ENCODE data around the gene LAMC2. TPM values are rescaled to one million over a fixed set of nuclear protein-coding genes. Genes with fewer than 3 reads are reported as not detected.
A peak's percentile ranks its signal among the peaks of the same experiment; 100 is the strongest.

The LAMC2 gene
- polyA plus RNA-seq, 5 donors: 33.0 to 61.1 (median 44.6) TPM

DNA sequence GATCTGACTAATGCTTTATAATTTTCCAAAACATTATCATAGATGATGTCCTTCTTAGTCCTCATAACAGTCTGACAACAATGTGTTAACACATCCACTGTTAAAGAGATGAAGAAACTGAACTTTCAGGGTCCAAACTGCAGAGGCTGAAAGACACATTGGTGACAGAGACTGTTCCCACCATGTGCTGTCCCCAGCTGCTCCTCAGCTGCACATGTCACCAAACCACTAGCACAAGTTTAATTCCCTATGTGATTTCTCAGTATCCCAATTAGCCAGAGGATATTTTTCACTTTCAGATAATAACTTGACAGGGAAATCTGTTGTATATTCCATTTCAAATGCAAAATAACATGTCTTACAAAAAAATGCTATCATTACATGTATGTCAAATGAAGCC lies 24.6 kb downstream of the LAMC2 start:
- DNase-seq: no peak

DNA sequence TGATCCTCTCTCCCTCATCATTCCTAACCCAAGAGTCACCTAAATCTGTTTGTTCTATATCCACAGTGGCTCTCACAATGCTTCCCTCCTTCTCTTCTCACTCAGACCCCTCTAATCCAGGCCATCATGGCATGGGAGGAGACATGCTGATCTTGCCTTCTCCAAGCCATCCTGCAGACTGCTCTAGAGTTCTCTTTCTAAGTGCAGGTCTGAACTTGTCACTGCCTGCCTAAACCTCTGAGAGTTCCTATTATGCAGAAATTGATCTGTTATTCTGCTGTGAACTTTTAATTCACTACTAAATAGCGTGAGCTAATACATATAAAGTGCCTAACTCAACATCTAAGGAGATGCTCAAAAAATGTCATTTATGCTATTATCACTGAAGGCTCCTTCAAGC lies 26.8 kb downstream of the LAMC2 start:
- no peak for DNase-seq

DNA sequence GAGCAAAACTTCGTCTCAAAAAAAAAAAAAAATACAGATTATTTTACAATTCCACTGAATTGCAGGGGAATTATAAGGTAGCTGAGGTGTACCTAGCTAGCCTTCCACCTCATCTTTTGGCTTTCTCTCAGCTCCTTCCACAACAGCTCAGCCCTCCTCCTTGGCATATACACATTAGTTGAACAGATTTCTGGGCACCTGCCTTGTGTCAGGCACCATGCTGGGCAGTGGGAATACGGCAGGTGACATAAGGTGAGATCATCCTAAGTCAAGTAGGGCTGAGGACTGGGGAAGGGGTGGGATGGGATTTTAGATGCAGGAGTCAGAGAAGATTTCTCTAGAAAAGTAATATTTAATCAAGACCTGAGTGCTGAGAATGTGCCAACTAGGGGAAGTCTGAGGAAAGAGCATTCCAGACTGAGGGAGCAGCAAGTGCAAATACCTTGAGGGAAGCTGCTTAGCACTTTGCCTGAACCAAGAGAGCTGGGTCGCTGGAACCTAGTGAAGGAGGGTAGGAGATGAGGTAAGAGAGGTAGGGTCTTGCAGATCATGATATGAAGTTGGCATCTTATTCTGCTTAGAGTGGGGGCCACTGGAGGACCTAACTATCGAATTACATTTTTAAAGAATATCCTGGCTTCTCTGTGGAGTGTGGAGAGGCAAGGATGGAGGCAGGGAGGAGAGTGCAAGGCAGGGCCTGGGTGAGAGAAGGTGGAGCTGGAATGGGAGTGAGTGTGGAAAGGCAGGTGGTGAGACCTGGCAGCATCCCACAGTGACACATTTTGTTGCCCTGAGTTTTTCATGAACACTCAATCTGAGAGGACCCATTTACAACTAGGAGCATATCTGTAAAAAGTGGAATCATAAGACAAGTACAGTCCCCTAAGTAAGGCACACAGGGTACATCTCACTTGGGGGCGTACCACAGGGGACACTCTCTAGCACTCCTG lies 28.2 kb downstream of the LAMC2 start:
- no peak for DNase-seq

DNA sequence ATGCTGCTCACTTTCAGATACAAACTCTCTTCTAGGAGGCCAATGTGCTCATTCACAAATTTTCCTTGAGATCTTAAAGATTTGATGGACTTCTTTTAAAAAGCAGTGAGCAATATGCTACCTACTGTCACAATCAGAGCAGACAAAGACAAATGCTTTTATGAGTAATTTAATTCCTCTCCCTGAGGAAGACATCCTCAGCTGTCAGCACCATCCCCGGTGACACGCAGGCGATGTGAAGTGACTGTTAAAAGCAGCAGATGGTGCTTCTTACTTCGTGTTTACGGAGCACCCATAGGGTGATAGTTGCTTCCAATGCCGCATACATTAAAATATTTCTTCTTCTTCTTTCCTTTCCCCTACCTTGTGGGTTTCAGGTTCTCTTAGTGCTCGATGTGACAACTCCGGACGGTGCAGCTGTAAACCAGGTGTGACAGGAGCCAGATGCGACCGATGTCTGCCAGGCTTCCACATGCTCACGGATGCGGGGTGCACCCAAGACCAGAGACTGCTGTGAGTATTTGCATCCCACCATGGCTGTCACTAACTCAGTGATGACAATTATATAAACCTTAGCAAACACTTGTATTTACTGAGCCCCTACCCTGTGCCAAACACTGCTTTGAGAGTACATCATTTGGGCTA lies 29.1 kb downstream of the LAMC2 start:
- DNase-seq: no peak

DNA sequence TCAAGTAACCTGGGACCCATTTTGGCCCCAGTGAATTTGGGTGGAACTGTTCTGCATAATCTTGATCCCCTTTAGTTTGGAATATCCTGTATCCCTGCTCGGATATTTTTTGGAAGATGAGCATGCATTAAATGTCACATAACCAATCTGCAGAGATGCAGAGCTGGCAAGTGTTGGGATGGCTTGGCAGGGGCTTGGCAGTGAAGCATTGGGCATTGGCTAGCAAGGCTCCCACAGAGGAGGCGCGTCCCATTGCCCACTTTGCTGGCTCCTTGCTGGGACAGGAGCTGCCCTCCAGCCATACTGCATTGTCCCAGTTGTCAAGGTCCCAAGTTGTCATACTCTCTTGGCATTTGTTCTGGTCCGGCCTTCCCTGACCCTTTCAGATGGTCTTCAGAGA lies 29.9 kb downstream of the LAMC2 start:
- DNase-seq: no peak

DNA sequence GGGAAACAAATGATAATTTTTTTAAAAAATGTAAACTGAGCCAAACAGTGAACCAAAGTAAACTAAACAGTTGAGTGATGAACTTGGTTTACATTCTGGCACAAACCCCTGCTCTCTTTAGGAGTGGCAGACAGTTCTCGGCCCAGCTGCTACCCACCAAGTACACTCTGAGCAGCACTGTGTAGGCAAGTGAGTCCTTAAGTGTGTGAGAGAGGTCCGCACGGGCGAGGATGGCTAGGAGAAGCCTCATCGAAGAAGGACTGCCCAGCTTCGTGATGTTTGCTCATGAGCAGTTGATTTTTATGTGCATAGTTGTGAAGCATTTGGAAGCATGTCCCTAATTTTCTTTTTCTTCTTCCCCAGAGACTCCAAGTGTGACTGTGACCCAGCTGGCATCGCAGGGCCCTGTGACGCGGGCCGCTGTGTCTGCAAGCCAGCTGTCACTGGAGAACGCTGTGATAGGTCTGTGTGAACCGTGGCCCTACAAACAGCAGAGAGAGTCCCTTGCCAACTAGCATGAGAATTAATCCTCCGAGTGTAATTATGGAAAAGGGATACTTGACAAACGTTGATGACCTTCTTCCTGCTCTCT lies 32.1 kb downstream of the LAMC2 start:
- no peak for DNase-seq

DNA sequence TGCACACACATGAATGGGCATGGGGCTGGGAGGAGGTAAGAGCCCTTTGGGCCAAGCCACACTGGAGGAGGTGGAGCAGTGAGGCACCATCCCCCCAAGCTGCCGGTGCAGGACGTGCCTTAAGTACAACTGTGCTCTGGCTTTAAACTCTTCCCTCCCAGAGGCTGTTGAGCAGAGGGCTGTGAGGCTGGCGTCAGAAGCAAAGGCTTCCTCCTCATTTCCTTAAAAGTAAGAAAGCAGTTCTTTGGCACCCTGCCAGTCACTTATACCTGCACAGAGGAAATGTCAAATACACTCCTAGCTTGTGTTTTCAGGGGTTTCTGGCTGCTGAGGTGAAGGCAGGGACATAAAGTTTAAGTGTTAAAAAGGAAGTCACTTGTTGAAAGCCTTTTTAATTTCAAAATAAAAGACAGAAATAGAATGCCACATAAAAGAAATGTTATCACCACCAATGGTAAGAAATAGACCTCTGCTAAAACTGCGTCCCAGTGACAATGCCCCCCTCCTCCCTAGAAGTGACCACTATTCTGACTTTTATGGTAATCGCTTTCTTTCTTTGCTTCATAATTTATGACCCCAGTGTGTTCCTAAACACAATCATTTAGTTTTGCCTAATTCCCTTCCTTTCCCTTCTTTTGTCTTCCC lies 33.0 kb downstream of the LAMC2 start:
- DNase-seq: peak in 1 of 2 donors; percentile 74

DNA sequence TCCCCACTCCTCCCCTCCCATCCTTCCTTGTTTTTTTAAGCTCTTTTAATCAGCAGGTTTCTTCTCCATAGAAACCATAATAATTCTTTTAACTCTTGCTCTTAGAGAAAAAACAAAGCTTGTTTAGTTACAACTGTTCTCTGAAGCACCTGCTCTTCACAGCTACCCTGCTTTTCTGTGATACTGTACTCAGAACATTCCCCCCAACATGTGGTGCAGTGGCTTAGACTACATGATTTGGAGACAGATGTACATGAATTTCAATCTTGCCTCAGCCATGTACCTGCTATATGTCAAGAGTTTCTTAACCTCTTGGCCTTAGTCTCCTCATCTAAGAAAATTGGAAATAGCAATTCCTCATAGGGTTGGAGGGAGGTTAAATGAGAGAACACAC lies 33.5 kb downstream of the LAMC2 start:
- DNase-seq: no peak

DNA sequence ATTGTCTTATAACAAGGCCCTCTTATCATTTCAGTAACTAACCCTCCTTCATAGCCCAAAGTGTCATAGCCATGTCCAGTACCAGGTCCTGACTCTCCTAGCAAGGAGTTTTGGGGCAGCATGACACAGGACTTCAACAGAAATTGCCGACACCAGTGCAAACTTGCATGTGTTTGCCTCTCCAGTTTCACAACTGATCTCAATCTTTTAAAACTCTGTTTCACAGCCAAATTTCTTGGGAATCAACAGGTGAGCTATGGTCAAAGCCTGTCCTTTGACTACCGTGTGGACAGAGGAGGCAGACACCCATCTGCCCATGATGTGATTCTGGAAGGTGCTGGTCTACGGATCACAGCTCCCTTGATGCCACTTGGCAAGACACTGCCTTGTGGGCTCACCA lies 36.8 kb downstream of the LAMC2 start:
- DNase-seq: no peak

DNA sequence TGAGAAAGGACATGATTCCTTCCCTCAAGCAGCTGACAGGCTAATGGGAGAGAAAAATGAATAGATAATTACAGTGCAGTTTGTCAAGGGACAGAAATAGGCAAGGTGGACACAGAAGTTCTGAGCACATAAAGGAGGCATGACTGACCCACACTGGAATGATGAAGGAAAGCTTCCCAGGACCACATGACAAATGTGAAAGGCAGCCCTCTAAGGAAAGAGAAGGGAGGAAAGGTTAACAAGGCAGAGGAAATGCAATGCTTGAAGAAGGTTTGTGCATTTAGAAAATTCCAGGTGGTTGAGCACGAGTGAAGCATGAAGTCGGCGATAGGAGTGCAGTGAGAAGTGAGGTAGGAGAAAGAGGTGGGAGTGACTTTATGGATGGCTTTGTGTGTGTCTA lies 37.4 kb downstream of the LAMC2 start:
- no peak for DNase-seq

DNA sequence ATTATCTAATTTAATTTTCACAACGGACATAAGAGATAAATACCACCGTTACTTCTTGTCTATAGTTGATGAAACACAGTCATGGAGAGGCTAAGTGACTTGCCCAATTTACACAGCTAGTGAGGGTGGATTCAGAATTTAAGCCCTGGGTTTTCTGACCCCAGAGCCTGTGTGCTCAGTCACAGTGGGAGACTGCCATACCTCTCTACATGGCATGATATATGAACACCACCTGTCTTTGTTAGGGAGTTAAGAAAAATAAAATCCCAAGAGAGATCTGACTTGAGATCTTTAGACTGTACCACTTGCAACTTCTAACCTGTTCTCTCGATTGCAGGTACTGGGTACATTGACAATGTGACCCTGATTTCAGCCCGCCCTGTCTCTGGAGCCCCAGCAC lies 40.3 kb downstream of the LAMC2 start:
- no peak for DNase-seq

DNA sequence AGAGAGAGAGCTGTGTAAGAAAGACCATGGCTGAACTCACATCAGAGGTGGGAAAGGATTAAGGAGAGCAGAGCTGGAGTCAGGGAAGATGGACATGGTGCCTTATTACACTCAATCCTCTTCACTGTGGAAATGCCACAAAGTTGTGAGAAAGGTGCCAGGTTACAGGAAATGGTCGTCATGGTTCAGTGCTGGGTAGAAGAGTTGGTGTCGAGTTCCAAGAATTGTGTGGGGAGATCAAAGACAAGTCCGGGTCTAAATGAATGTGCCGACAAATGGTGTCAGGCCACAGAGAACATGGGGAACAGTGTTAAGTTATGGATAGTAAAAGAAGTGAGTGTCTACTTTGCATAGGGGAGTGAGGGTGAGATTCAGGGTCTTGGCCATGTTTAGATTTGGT lies 40.9 kb downstream of the LAMC2 start:
- DNase-seq: no peak

DNA sequence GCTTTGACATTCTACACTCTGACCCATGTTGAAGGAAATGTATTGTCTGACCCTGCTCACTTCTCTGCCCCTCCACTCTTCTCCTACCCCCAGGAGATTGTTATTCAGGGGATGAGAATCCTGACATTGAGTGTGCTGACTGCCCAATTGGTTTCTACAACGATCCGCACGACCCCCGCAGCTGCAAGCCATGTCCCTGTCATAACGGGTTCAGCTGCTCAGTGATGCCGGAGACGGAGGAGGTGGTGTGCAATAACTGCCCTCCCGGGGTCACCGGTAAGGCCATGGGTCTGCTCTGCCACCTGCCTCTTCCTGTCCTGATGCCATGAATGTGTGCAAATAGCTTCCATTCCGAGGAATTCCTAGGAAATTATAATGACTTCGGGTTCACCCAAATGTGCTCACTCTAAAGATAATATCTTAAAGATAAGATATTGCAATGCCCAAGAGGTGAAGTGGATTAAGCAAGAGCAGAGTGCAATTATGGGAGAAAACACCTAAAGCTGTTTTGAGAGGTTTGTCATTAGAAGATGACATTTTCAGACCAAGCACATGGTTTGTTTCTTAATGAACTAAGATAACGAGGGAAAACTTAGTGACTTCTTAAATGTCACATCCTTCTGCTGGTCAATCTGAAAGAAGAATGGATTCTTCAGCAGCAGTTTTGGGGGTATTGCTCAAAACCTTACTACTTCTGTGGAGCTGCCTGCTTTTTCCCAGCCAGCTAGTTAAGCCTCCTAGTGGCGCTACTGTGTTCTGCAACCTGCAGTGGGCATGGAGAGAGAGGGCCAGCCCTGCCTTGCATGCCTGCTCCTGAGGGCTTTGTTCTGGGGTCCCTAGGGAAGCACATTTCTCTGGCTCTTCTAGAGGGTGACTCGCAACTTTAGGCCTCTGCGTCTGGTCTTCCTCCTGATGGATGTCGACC lies 41.6 kb downstream of the LAMC2 start:
- DNase-seq: no peak

DNA sequence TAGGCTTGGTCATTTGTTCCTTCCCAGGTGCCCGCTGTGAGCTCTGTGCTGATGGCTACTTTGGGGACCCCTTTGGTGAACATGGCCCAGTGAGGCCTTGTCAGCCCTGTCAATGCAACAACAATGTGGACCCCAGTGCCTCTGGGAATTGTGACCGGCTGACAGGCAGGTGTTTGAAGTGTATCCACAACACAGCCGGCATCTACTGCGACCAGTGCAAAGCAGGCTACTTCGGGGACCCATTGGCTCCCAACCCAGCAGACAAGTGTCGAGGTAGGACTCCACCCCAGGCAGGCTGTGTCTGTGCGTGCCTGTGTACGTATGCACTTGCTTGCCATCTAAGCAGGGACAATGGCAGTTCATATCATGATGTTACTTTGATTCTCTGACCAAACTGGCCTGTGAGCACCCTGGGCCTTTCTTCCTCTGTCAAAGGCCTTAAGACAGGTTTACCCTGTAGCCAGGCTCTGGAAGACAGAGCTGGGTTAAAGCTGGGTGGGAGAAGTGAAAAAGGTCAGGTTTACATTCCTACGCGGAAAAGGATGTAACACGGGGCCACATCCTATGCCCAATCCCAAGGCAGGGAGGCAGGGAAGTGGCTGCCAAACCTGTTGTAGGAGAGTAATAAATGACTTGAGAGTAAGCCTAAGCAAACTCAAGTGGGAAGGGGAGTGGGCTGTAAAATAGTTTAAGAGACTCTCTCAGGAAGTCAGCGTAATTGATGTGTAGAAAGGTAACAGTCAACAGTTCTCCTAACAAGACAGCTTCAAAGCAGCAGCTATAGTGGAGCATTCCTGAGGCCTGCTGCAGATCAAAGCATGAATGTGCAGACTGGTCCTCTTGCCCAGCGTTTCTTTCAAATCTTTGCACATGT lies 42.5 kb downstream of the LAMC2 start:
- peak in 1 of 2 donors; percentile 60 for DNase-seq

DNA sequence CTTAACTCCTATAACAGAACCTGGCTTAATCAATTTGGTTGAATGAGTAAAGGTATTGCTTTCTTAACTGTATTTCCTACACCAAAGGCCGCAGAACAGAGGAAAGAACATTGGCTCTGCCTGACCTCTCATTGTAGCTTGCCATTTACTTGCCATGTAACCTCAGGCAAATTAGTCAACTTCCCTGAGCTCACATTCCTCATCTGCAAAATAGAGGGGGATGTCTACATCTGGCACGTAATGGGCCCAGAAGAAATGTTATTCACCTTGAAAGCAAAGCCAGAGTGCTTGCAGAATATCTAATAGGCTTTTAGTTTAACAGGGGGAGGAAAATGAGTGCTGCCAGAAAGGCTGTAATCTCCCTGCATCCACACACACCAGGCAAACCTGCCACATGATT lies 44.3 kb downstream of the LAMC2 start:
- DNase-seq: no peak

DNA sequence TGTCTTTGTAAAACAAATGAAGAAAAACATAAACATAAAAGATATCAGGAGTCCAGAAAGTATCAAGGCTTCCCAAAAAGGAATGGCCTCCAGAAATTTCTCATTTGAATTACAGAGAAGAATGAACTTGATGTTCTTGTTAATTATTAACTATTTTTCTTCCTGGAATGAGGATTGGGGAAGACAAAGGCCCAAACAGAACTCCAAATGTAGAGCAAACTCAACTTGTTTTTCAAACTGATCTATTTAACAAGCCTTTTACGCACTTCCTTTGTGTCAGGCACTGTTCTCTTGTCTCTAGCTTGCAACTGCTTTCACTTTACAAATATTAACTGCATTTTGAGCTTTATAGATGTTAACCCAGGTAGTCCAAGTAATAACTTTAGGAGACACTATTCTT lies 45.5 kb downstream of the LAMC2 start:
- DNase-seq: no peak

DNA sequence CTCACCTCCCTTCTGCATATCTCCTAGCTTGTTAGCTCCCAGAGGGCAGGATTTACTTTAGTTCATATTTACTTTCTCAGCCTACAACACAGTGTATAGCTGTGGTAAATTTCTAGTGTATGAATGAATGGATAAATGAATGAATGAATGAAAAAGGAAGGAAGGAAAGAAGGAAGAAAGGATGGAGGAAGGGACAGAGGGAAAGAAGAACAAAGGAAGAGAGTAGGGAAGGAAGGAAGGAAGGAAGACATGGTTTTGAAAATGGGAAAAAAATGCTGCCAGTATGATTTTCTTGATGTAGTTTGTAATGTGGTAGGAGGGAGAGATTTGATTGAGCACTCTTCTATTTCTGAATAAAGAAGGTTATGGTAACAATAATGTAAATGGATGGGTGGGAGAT lies 47.0 kb downstream of the LAMC2 start:
- DNase-seq: no peak

DNA sequence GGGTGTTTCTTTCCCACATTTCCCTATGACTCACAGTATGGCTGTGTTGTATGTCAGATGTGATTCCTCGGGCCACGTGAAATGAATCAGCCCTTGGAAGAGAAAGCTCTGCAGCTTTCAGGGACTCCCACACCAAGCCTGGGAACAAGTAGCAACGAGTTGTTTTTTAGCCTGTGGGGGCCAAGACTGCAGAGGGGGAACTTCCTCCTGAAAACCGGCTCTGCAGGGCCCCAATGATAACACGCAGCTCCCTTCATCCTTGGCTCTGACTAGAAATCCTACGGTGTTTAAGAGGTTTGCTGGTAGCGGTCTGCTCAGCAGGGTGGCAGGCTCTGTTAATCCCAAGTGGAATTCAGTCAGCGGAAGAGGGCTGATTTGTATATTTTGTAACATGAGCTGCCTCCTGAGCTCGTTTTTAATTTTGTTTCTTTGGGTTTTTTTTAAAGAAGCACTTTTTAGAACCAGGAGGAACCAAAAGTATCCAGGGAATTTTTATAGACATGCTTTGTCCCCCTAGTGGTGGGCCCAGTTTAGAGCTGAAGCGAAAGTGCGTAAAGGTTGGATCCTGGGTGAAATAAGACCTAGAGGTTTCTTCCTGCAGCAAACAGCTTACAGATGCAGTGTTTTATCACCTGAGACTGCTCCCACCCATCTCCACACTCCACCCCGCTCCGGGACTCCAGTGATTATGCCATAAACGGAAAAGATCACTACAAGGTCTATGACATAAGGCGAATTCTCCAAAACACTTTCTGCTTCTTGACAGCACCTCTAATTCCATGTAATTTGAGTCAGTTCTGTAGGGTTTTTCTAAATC lies 48.8 kb downstream of the LAMC2 start:
- DNase-seq: peak in 1 of 2 donors; percentile 68

DNA sequence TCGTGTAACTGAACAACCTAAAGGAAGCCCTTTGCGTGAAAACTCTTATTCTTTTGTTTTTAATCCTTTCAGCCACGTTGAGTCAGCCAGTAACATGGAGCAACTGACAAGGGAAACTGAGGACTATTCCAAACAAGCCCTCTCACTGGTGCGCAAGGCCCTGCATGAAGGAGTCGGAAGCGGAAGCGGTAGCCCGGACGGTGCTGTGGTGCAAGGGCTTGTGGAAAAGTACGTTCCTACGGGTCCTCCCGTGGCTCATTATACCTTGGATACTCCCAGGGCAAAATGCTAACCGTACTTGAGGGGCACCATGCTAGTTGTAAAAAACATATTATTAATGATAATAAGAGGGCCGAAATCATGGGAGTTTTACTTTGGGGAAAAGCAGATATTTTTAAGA lies 49.4 kb downstream of the LAMC2 start:
- no peak for DNase-seq
